Measurements from ENCODE around the gene LGALS13.

Gene LGALS13

GRCh38 chr19:39602224-39602623 is at the start of gene LGALS13:
Gene LGALS13, plus strand, starts transcription at chr19:39602524. Its CDS starts 45 bp downstream, at chr19:39602569.
- DNase-seq (ENCODE audit: low read depth), result no peak

GRCh38 chr19:39553082-39553652 is 49.2 kb upstream of the LGALS13 start:
- no peak for DNase-seq (ENCODE audit: low read depth)

- DNase-seq (ENCODE audit: low read depth), result no peak
Measured at GRCh38 chr19:39554701-39555311, 47.5 kb upstream of the LGALS13 start.

GRCh38 chr19:39555883-39556282 is 46.4 kb upstream of the LGALS13 start:
- no peak for DNase-seq (ENCODE audit: low read depth)

- DNase-seq (ENCODE audit: low read depth), result peak; percentile 19
Measured at GRCh38 chr19:39557811-39558623, 44.3 kb upstream of the LGALS13 start.

GRCh38 chr19:39558624-39559117 is 43.7 kb upstream of the LGALS13 start:
- DNase-seq (ENCODE audit: low read depth), result no peak

- DNase-seq (ENCODE audit: low read depth), result no peak
Measured at GRCh38 chr19:39563408-39563807, 38.9 kb upstream of the LGALS13 start.

- no peak for DNase-seq (ENCODE audit: low read depth)
Measured at GRCh38 chr19:39566064-39566463, 36.3 kb upstream of the LGALS13 start.

- no peak for DNase-seq (ENCODE audit: low read depth)
Measured at GRCh38 chr19:39568604-39569003, 33.7 kb upstream of the LGALS13 start.

GRCh38 chr19:39582442-39582841 is 19.9 kb upstream of the LGALS13 start:
- no peak for DNase-seq (ENCODE audit: low read depth)

- no peak for DNase-seq (ENCODE audit: low read depth)
Measured at GRCh38 chr19:39582891-39583625, 19.3 kb upstream of the LGALS13 start.

GRCh38 chr19:39587496-39587895 is 14.8 kb upstream of the LGALS13 start:
- no peak for DNase-seq (ENCODE audit: low read depth)

- no peak for DNase-seq (ENCODE audit: low read depth)
Measured at GRCh38 chr19:39588066-39588465, 14.3 kb upstream of the LGALS13 start.

GRCh38 chr19:39590265-39590664 is 12.1 kb upstream of the LGALS13 start:
- no peak for DNase-seq (ENCODE audit: low read depth)

GRCh38 chr19:39592381-39592780 is 9.9 kb upstream of the LGALS13 start:
- DNase-seq (ENCODE audit: low read depth), result no peak

GRCh38 chr19:39595950-39596349 is 6.4 kb upstream of the LGALS13 start:
- no peak for DNase-seq (ENCODE audit: low read depth)

GRCh38 chr19:39596911-39597310 is 5.4 kb upstream of the LGALS13 start:
- DNase-seq (ENCODE audit: low read depth), result no peak

GRCh38 chr19:39599116-39599515 is 3.2 kb upstream of the LGALS13 start:
- no peak for DNase-seq (ENCODE audit: low read depth)

- no peak for DNase-seq (ENCODE audit: low read depth)
Measured at GRCh38 chr19:39603825-39604224, 1.5 kb downstream of the LGALS13 start.

GRCh38 chr19:39607021-39607420 is 4.7 kb downstream of the LGALS13 start:
- DNase-seq (ENCODE audit: low read depth), result no peak

- DNase-seq (ENCODE audit: low read depth), result no peak
Measured at GRCh38 chr19:39607561-39607960, 5.2 kb downstream of the LGALS13 start.

- DNase-seq (ENCODE audit: low read depth), result no peak
Measured at GRCh38 chr19:39613597-39613996, 11.3 kb downstream of the LGALS13 start.

All from fibroblast of gingiva (primary cell).